Endothelial cell (in vitro differentiated cells): ENCODE measurements around the gene GIT1. TPM values are rescaled to one million over a fixed set of nuclear protein-coding genes. Genes with fewer than 3 reads are reported as not detected.

Experiments
- DNase-seq: peaks from one replicate; pipeline ENCODE4 v3.0.0; 2021; ENCODE audit warnings: low spot score
- H3K27ac Mint-ChIP-seq: one replicate; pipeline ENCODE4 v1.8.0; 2021; ENCODE audit warnings: mixed read lengths, inconsistent platforms; ENCODE audit not compliant: unreplicated experiment
- H3K27me3 Mint-ChIP-seq: one replicate; pipeline ENCODE4 v1.8.0; 2021; ENCODE audit warnings: mild to moderate bottlenecking, moderate library complexity, mixed read lengths, inconsistent platforms; ENCODE audit not compliant: unreplicated experiment
- H3K36me3 Mint-ChIP-seq: one replicate; pipeline ENCODE4 v1.8.0; 2021; ENCODE audit warnings: mild to moderate bottlenecking, low read depth, mixed read lengths, inconsistent platforms; ENCODE audit not compliant: unreplicated experiment
- H3K4me1 Mint-ChIP-seq: one replicate; pipeline ENCODE4 v1.8.0; 2021; ENCODE audit warnings: mild to moderate bottlenecking, mixed read lengths, inconsistent platforms; ENCODE audit not compliant: unreplicated experiment
- H3K4me3 Mint-ChIP-seq: one replicate; pipeline ENCODE4 v1.8.0; 2021; ENCODE audit warnings: mild to moderate bottlenecking, mixed read lengths, inconsistent platforms; ENCODE audit not compliant: unreplicated experiment
- H3K9me3 Mint-ChIP-seq: one replicate; pipeline ENCODE4 v1.8.0; 2021; ENCODE audit warnings: mixed read lengths, inconsistent platforms; ENCODE audit not compliant: unreplicated experiment
- total RNA-seq: library from RNA; stranded (reverse); fragmentation: NEBNext Ultra II Directional; extraction: Animal tissue kit (Norgen Biotek cat#: 25700); gene quantifications from one replicate; pipeline ENCODE4 v1.2.1, GENCODE V29; 2021; ENCODE audit not compliant: unreplicated experiment
- TF ChIP-seq, protein P1 (sequence below): fragments of 200-600 bp; sonication (generic); IDR thresholded peaks from one replicate; pipeline ENCODE4 v1.5.0; 2021; ENCODE audit warnings: antibody characterized with exemption; ENCODE audit not compliant: unreplicated experiment

The GIT1 gene
- total RNA-seq, 1 donor from 2014 or later, result 116 TPM

GRCh38 chr17:29555840-29556239 is 33.6 kb downstream of the GIT1 start:
- Mint-ChIP-seq H3K36me3 (no peaks in the 10 kb centered on the region), H3K4me3 (no peak overlapping the region), H3K9me3 (no peaks in the 10 kb centered on the region), H3K4me1 (no peaks in the 10 kb centered on the region), H3K27me3 (peaks cover 3% of the 10 kb centered on the region), H3K27ac (no peak overlapping the region)
- no peak for DNase-seq
- TF ChIP-seq, protein P1, sequence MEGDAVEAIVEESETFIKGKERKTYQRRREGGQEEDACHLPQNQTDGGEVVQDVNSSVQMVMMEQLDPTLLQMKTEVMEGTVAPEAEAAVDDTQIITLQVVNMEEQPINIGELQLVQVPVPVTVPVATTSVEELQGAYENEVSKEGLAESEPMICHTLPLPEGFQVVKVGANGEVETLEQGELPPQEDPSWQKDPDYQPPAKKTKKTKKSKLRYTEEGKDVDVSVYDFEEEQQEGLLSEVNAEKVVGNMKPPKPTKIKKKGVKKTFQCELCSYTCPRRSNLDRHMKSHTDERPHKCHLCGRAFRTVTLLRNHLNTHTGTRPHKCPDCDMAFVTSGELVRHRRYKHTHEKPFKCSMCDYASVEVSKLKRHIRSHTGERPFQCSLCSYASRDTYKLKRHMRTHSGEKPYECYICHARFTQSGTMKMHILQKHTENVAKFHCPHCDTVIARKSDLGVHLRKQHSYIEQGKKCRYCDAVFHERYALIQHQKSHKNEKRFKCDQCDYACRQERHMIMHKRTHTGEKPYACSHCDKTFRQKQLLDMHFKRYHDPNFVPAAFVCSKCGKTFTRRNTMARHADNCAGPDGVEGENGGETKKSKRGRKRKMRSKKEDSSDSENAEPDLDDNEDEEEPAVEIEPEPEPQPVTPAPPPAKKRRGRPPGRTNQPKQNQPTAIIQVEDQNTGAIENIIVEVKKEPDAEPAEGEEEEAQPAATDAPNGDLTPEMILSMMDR, result no peak

- H3K4me1 Mint-ChIP-seq, result peaks cover 4% of the 10 kb centered on the region
- no peak overlapping the region for H3K4me3 Mint-ChIP-seq
- H3K27me3 Mint-ChIP-seq, result peaks cover 4% of the 10 kb centered on the region
- DNase-seq, result no peak
- TF ChIP-seq, protein P1, result no peak
- H3K27ac Mint-ChIP-seq, result no peak overlapping the region
- no peaks in the 10 kb centered on the region for H3K9me3 Mint-ChIP-seq
- no peaks in the 10 kb centered on the region for H3K36me3 Mint-ChIP-seq
Observed at GRCh38 chr17:29549177-29549923, 40.1 kb downstream of the GIT1 start.

GRCh38 chr17:29546830-29547229 is 42.6 kb downstream of the GIT1 start:
- Mint-ChIP-seq H3K4me3 (no peak overlapping the region), H3K27ac (peak overlapping the region; percentile 76), H3K36me3 (peaks cover 10% of the 10 kb centered on the region), H3K4me1 (peaks cover 4% of the 10 kb centered on the region), H3K9me3 (no peaks in the 10 kb centered on the region), H3K27me3 (peaks cover 4% of the 10 kb centered on the region)
- TF ChIP-seq, protein P1, result no peak
- no peak for DNase-seq

- peaks cover 4% of the 10 kb centered on the region for H3K27me3 Mint-ChIP-seq
- H3K4me1 Mint-ChIP-seq, result peaks cover 4% of the 10 kb centered on the region
- no peak overlapping the region for H3K4me3 Mint-ChIP-seq
- peaks cover 10% of the 10 kb centered on the region for H3K36me3 Mint-ChIP-seq
- peak overlapping the region; percentile 30 for H3K27ac Mint-ChIP-seq
- no peaks in the 10 kb centered on the region for H3K9me3 Mint-ChIP-seq
- TF ChIP-seq, protein P1, result no peak
- no peak for DNase-seq
Observed at GRCh38 chr17:29546085-29546484, 43.4 kb downstream of the GIT1 start.

DNA sequence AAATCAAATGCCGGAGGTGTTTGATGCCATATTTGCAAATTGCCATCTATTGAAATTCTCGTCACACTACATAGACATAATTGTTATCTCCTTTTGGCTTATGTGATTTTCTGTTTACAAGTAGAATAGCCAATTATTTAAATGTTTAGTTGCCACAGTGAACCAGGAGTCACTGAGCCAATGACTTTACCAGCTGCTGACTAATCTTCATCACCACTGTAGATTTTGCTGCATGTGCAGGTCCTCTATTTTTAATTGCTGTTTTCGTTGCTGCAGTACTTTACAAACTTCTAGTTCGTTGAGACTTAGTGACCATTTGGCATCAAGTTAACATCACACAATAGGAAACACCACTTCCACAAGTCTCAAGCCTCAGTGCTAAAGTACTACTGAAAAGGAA is 45.4 kb downstream of the GIT1 start:
- Mint-ChIP-seq H3K27ac (no peak overlapping the region), H3K4me3 (no peak overlapping the region), H3K9me3 (no peaks in the 10 kb centered on the region), H3K4me1 (peaks cover 4% of the 10 kb centered on the region), H3K36me3 (peaks cover 10% of the 10 kb centered on the region), H3K27me3 (peaks cover 4% of the 10 kb centered on the region)
- TF ChIP-seq, protein P1, result no peak
- no peak for DNase-seq
